Cortex of kidney (tissue), 1 donor: ENCODE measurements around the gene ANKRD53.

Source experiments
- DNase-seq: peaks from one replicate; lab custom pipeline; 2025; lab: John Stamatoyannopoulos, UW

Gene ANKRD53

GRCh38 chr2:70965506-70965905 lies 12.9 kb upstream of the ANKRD53 start:
- no peak for DNase-seq

GRCh38 chr2:70966681-70967080 lies 11.7 kb upstream of the ANKRD53 start:
- DNase-seq, result no peak

- DNase-seq, result no peak
These were observed 11.2 kb upstream of the ANKRD53 start for GRCh38 chr2:70967189-70967588.

- DNase-seq, result no peak
These were observed 3.8 kb upstream of the ANKRD53 start for GRCh38 chr2:70974592-70974991.

GRCh38 chr2:70975237-70975636 lies 3.2 kb upstream of the ANKRD53 start:
- DNase-seq, result no peak

- no peak for DNase-seq
These were observed 725 bp upstream of the ANKRD53 start for GRCh38 chr2:70977605-70978205.

GRCh38 chr2:70979180-70979488 lies 704 bp downstream of the ANKRD53 start:
- DNase-seq, result no peak

- DNase-seq, result no peak
These were observed 1.2 kb downstream of the ANKRD53 start for GRCh38 chr2:70979626-70980025.

- no peak for DNase-seq
These were observed 3.0 kb downstream of the ANKRD53 start for GRCh38 chr2:70981421-70981820.

- no peak for DNase-seq
These were observed 3.7 kb downstream of the ANKRD53 start for GRCh38 chr2:70981866-70982810.

- DNase-seq, result no peak
These were observed 4.5 kb downstream of the ANKRD53 start for GRCh38 chr2:70982971-70983370.

- no peak for DNase-seq
These were observed 5.2 kb downstream of the ANKRD53 start for GRCh38 chr2:70983506-70984227.

- DNase-seq, result no peak
These were observed 5.8 kb downstream of the ANKRD53 start for GRCh38 chr2:70984228-70984575.

GRCh38 chr2:70984576-70985282 lies 6.3 kb downstream of the ANKRD53 start:
- no peak for DNase-seq

GRCh38 chr2:70985283-70985688 lies 6.9 kb downstream of the ANKRD53 start:
- no peak for DNase-seq

- DNase-seq, result no peak
These were observed 7.5 kb downstream of the ANKRD53 start for GRCh38 chr2:70985956-70986355.

GRCh38 chr2:70986499-70987189 lies 8.2 kb downstream of the ANKRD53 start:
- DNase-seq, result no peak

GRCh38 chr2:70987386-70987785 lies 9.0 kb downstream of the ANKRD53 start:
- DNase-seq, result no peak

GRCh38 chr2:70988151-70988550 lies 9.7 kb downstream of the ANKRD53 start:
- DNase-seq, result no peak

- DNase-seq, result no peak
These were observed 10.6 kb downstream of the ANKRD53 start for GRCh38 chr2:70988726-70989648.

GRCh38 chr2:70990216-70990615 lies 11.8 kb downstream of the ANKRD53 start:
- DNase-seq, result no peak
